Activated CD4-positive, alpha-beta T cell treated with anti-CD3 and anti-CD28 coated beads, Interleukin-2, amount 50 U/mL, for 1 hour (primary cell): ENCODE data around the gene TMEM235.
"Not testable (repeated sequence)": the region's sequence is repeated elsewhere in the genome, so short reads cannot be mapped to it uniquely, and the experiment has no call there.

Experiments
- DNase-seq: peaks from one replicate; pipeline ENCODE4 v3.0.0-alpha.2; 2020

Gene TMEM235

GRCh38 chr17:78219396-78220150 lies 11.9 kb upstream of the TMEM235 start:
- no peak for DNase-seq

GRCh38 chr17:78223061-78223460 lies 8.4 kb upstream of the TMEM235 start:
- DNase-seq, result no peak

- no peak for DNase-seq
Observed at GRCh38 chr17:78223765-78224164, 7.7 kb upstream of the TMEM235 start.

GRCh38 chr17:78224231-78225087 lies 7.0 kb upstream of the TMEM235 start:
- DNase-seq, result no peak

GRCh38 chr17:78225088-78225865 lies 6.2 kb upstream of the TMEM235 start:
- no peak for DNase-seq

- DNase-seq, result no peak
Observed at GRCh38 chr17:78226055-78226758, 5.2 kb upstream of the TMEM235 start.

- no peak for DNase-seq
Observed at GRCh38 chr17:78226759-78227454, 4.5 kb upstream of the TMEM235 start.

GRCh38 chr17:78227455-78227916 lies 3.9 kb upstream of the TMEM235 start:
- DNase-seq, result no peak

GRCh38 chr17:78228176-78228575 lies 3.3 kb upstream of the TMEM235 start:
- DNase-seq, result no peak

- DNase-seq, result no peak
Observed at GRCh38 chr17:78230252-78230962, 1.0 kb upstream of the TMEM235 start.

- no peak for DNase-seq
Observed at GRCh38 chr17:78231991-78232858, 794 bp downstream of the TMEM235 start.

GRCh38 chr17:78232859-78233173 lies 1.4 kb downstream of the TMEM235 start:
- no peak for DNase-seq

- no peak for DNase-seq
Observed at GRCh38 chr17:78233678-78234077, 2.2 kb downstream of the TMEM235 start.

GRCh38 chr17:78234261-78234865 lies 2.9 kb downstream of the TMEM235 start:
- no peak for DNase-seq

GRCh38 chr17:78235022-78235421 lies 3.6 kb downstream of the TMEM235 start:
- not testable (repeated sequence) for DNase-seq

GRCh38 chr17:78235885-78236284 lies 4.5 kb downstream of the TMEM235 start:
- no peak for DNase-seq

- no peak for DNase-seq
Observed at GRCh38 chr17:78236362-78237127, 5.1 kb downstream of the TMEM235 start.

GRCh38 chr17:78237401-78238012 lies 6.1 kb downstream of the TMEM235 start:
- DNase-seq, result no peak
